HG02973 (cell line): ENCODE data around the gene ADRA2A.

Source experiments
- ATAC-seq: cut with Tn5 transposase; IDR thresholded peaks from one replicate; pipeline ENCODE4 v1.9.1; 2021; ENCODE audit warnings: moderate library complexity; ENCODE audit not compliant: unreplicated experiment

ADRA2A gene

GRCh38 chr10:111076682-111077478 is at the start of gene ADRA2A:
ADRA2A (plus strand) TSS chr10:111077029; CDS start chr10:111077997, 968 bp downstream.
- no peak for ATAC-seq

GRCh38 chr10:111030042-111030750 is 46.6 kb upstream of the ADRA2A start:
- peak; percentile 83 for ATAC-seq

- ATAC-seq: no peak
Measured at GRCh38 chr10:111034598-111035310, 42.1 kb upstream of the ADRA2A start.

- no peak for ATAC-seq
Measured at GRCh38 chr10:111035542-111035941, 41.3 kb upstream of the ADRA2A start.

- no peak for ATAC-seq
Measured at GRCh38 chr10:111037858-111038257, 39.0 kb upstream of the ADRA2A start.

- no peak for ATAC-seq
Measured at GRCh38 chr10:111039522-111039921, 37.3 kb upstream of the ADRA2A start.

- ATAC-seq: no peak
Measured at GRCh38 chr10:111057006-111057405, 19.8 kb upstream of the ADRA2A start.

GRCh38 chr10:111063471-111063870 is 13.4 kb upstream of the ADRA2A start:
- no peak for ATAC-seq

- no peak for ATAC-seq
Measured at GRCh38 chr10:111072232-111072631, 4.6 kb upstream of the ADRA2A start.

GRCh38 chr10:111075577-111076185 is 1.1 kb upstream of the ADRA2A start:
- ATAC-seq: no peak

GRCh38 chr10:111076191-111076681 is 593 bp upstream of the ADRA2A start:
- peak; percentile 75 for ATAC-seq

GRCh38 chr10:111077479-111077784 is 603 bp downstream of the ADRA2A start:
- no peak for ATAC-seq

GRCh38 chr10:111077785-111078504 is 1.1 kb downstream of the ADRA2A start:
- no peak for ATAC-seq

- ATAC-seq: no peak
Measured at GRCh38 chr10:111078505-111079185, 1.8 kb downstream of the ADRA2A start.

GRCh38 chr10:111079241-111079760 is 2.5 kb downstream of the ADRA2A start:
- ATAC-seq: no peak

GRCh38 chr10:111079781-111080180 is 3.0 kb downstream of the ADRA2A start:
- no peak for ATAC-seq

- ATAC-seq: no peak
Measured at GRCh38 chr10:111080224-111080623, 3.4 kb downstream of the ADRA2A start.

- ATAC-seq: no peak
Measured at GRCh38 chr10:111081595-111081994, 4.8 kb downstream of the ADRA2A start.

GRCh38 chr10:111082102-111082975 is 5.5 kb downstream of the ADRA2A start:
- no peak for ATAC-seq
